Progenitor cell of endocrine pancreas (in vitro differentiated cells): ENCODE results near the gene CPA4. TPM values are rescaled to one million over a fixed set of nuclear protein-coding genes. Genes with fewer than 3 reads are reported as not detected.
A peak's percentile ranks its signal among the peaks of the same experiment; 100 is the strongest.

ENCODE experiments used
- DNase-seq: peaks from one replicate; pipeline ENCODE4 v3.0.0; 2021; ENCODE audit warnings: low spot score; ENCODE audit not compliant: unreplicated experiment
- H3K27ac Mint-ChIP-seq: 2 replicates; pipeline ENCODE4 v1.8.0; 2021; ENCODE audit warnings: mild to moderate bottlenecking, moderate library complexity, mixed read lengths
- H3K27me3 Mint-ChIP-seq: 2 replicates; pipeline ENCODE4 v1.8.0; 2021; ENCODE audit warnings: mixed read lengths
- H3K36me3 Mint-ChIP-seq: 2 replicates; pipeline ENCODE4 v1.8.0; 2022; ENCODE audit warnings: mixed read lengths; ENCODE audit not compliant: insufficient read depth
- H3K4me1 Mint-ChIP-seq: 2 replicates; pipeline ENCODE4 v1.8.0; 2021; ENCODE audit warnings: low read depth, mixed read lengths
- H3K4me3 Mint-ChIP-seq: 2 replicates; pipeline ENCODE4 v1.8.0; 2021; ENCODE audit warnings: low read depth, mild to moderate bottlenecking, moderate library complexity, mixed read lengths
- H3K9me3 Mint-ChIP-seq: 2 replicates; pipeline ENCODE4 v1.8.0; 2021; ENCODE audit warnings: low read depth, mixed read lengths
- total RNA-seq: library from RNA; stranded (reverse); gene quantifications from 2 replicates; pipeline ENCODE4 v1.2.1, GENCODE V29; 2021
- TF ChIP-seq, protein P1 (sequence below): fragments of 200-600 bp; sonication (generic); IDR thresholded peaks from one replicate; pipeline ENCODE4 v1.5.0; 2021; ENCODE audit warnings: antibody characterized with exemption, mild to moderate bottlenecking; ENCODE audit not compliant: unreplicated experiment

The CPA4 gene
- total RNA-seq, 1 donor from 2014 or later = 5.1 TPM

DNA sequence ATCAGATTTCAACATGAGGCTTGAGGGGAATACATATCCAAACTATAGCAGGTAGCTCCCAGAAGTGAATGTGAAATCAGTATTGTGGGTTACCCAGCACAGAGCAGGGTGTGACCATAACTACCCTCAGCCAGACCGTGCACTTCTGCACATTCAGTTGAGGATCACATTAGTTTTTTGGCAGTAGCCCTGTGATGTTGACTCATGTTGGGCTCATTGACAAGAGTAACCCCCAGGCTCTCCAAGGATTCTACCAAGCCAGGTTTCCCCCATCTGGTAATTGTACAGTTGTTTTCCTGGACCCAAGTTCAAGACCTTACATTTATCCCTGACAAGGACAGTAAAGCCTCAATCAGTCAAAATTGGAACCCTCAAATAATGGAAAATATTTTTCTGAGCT is 11.7 kb upstream of the CPA4 start:
- no peak for DNase-seq
- Mint-ChIP-seq H3K27ac (no peak overlapping the region), H3K36me3 (peaks cover 31% of the 10 kb centered on the region), H3K27me3 (no peaks in the 10 kb centered on the region), H3K9me3 (peaks cover 12% of the 10 kb centered on the region), H3K4me3 (no peak overlapping the region), H3K4me1 (peaks cover 15% of the 10 kb centered on the region)
- TF ChIP-seq, protein P1, sequence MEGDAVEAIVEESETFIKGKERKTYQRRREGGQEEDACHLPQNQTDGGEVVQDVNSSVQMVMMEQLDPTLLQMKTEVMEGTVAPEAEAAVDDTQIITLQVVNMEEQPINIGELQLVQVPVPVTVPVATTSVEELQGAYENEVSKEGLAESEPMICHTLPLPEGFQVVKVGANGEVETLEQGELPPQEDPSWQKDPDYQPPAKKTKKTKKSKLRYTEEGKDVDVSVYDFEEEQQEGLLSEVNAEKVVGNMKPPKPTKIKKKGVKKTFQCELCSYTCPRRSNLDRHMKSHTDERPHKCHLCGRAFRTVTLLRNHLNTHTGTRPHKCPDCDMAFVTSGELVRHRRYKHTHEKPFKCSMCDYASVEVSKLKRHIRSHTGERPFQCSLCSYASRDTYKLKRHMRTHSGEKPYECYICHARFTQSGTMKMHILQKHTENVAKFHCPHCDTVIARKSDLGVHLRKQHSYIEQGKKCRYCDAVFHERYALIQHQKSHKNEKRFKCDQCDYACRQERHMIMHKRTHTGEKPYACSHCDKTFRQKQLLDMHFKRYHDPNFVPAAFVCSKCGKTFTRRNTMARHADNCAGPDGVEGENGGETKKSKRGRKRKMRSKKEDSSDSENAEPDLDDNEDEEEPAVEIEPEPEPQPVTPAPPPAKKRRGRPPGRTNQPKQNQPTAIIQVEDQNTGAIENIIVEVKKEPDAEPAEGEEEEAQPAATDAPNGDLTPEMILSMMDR = no peak

DNA sequence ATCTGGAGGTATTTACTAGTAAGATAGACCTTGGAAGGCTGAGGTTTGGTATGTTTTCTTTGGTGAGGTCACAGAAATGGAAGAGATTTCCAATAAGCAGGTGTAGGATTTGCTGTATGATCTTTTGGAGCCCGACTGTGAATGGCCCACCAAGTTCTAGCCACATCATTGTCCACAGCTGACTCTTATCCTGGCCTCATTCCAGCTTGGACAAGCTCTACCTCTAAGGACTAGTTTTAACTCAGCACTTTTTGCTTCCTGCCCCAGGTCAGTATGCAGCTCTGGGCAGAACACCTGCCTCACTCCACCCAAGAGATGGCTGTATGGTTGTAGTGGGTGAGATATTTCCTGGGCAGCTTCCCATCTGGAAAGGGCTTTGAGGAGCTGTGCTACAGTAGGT is 6.1 kb upstream of the CPA4 start:
- TF ChIP-seq, protein P1 = no peak
- DNase-seq = no peak
- H3K27ac Mint-ChIP-seq = peak overlapping the region; percentile 89
- peaks cover 27% of the 10 kb centered on the region for H3K36me3 Mint-ChIP-seq
- H3K4me3 Mint-ChIP-seq = no peak overlapping the region
- H3K4me1 Mint-ChIP-seq = peaks cover 20% of the 10 kb centered on the region
- peaks cover 17% of the 10 kb centered on the region for H3K9me3 Mint-ChIP-seq
- H3K27me3 Mint-ChIP-seq = no peaks in the 10 kb centered on the region

DNA sequence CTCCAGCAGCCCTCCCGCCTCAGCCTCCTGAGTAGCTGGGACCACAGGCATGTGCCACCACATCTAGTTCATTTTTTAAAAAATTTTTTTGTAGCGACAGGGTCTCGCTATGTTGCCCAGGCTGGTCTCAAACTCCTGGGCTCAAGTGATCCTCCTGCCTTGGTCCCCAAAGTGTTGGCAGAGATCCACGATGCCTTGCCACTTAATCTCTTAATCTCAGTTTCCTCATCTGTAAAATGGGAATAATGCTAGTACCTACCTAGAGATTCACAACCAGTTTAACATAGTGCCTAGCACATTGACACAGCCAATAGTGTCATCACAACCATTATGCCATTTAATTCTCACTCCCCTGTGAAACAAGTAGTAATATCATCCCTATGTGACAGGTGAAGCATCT is 4.8 kb upstream of the CPA4 start:
- H3K4me1 Mint-ChIP-seq = peaks cover 20% of the 10 kb centered on the region
- peaks cover 23% of the 10 kb centered on the region for H3K36me3 Mint-ChIP-seq
- H3K27me3 Mint-ChIP-seq = no peaks in the 10 kb centered on the region
- peaks cover 17% of the 10 kb centered on the region for H3K9me3 Mint-ChIP-seq
- no peak overlapping the region for H3K4me3 Mint-ChIP-seq
- no peak overlapping the region for H3K27ac Mint-ChIP-seq
- TF ChIP-seq, protein P1 = no peak
- DNase-seq = no peak

DNA sequence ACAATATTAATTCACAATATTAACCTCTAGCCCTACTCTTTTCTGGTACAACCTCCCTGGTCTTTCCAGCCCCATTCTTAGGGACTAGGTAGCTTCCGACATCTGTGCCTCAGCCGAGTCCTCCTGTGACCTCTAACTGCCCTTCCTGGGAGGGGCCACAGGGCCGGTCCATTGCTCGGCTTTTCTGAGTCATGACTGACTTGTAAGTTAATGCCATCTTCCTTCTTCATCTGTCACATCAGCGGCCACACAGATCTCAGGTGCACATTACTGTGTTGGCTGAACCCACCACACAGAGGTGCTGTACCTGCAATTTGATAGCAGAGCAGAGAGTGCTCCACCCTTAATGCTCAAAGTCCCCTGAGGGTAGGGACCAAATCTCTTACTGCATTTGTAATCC is 4.1 kb upstream of the CPA4 start:
- Mint-ChIP-seq H3K4me1 (peaks cover 17% of the 10 kb centered on the region), H3K36me3 (peaks cover 24% of the 10 kb centered on the region), H3K27me3 (no peaks in the 10 kb centered on the region), H3K4me3 (no peak overlapping the region), H3K27ac (no peak overlapping the region), H3K9me3 (peaks cover 19% of the 10 kb centered on the region)
- TF ChIP-seq, protein P1 = no peak
- DNase-seq = no peak

DNA sequence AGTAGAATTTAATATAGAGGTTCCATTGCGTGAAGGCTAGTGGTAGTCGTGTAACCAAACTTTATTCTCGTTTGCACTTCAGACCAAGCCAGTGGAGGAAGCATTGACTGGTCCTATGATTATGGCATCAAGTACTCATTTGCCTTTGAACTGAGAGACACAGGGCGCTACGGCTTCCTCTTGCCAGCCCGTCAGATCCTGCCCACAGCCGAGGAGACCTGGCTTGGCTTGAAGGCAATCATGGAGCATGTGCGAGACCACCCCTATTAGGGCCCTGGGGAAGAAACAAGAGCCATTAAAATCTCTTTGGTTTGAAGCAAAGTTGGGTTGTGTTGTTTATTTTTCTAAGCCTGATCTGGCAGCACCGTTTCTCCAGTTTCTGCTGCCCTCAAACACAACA is 3.5 kb upstream of the CPA4 start:
- H3K27me3 Mint-ChIP-seq = no peaks in the 10 kb centered on the region
- no peak for DNase-seq
- TF ChIP-seq, protein P1 = no peak
- no peak overlapping the region for H3K4me3 Mint-ChIP-seq
- H3K36me3 Mint-ChIP-seq = peaks cover 22% of the 10 kb centered on the region
- peaks cover 10% of the 10 kb centered on the region for H3K4me1 Mint-ChIP-seq
- H3K9me3 Mint-ChIP-seq = peaks cover 18% of the 10 kb centered on the region
- no peak overlapping the region for H3K27ac Mint-ChIP-seq
